Endothelial cell of umbilical vein (primary cell): ENCODE results near the gene TAMM41. TPM values are rescaled to one million over a fixed set of nuclear protein-coding genes. Genes with fewer than 3 reads are reported as not detected.

ENCODE experiments used
- BruUV-seq: library from RNA; stranded (reverse); fragments of 400-500 nt; replicated peaks from 2 replicates; lab custom pipeline; 2021; lab: Mats Ljungman, UMichigan
- CTCF ChIA-PET: fragments of 300-600, 350-600 bp; sonication (Branson Sonifier 250); formaldehyde crosslinking; loops from one replicate; lab custom pipeline; 2021; ENCODE audit warnings: antibody characterized with exemption, inconsistent platforms; lab: Charles Lee
- POLR2A ChIA-PET: fragments of 300-600, 350-600 bp; sonication (Branson Sonifier 250); formaldehyde crosslinking; loops from one replicate; lab custom pipeline; 2021; ENCODE audit warnings: antibody characterized with exemption, inconsistent platforms; lab: Charles Lee
- DNase-seq: peaks from one replicate; pipeline ENCODE4 v3.0.0-alpha.2; 2011; ENCODE audit warnings: low read depth, low spot score
- FAIRE-seq: peaks from 2 replicates; lab custom pipeline; 2011; peaks lifted over from hg19 to GRCh38; lab: Jason Lieb, UNC
- H2AFZ ChIP-seq: 2 replicates; pipeline ENCODE4 v1.6.0; 2012; ENCODE audit warnings: low read depth, low read length, control low read depth, inconsistent platforms
- H3K27ac ChIP-seq: 2 replicates; pipeline ENCODE4 v1.5.1; 2011; ENCODE audit warnings: low read depth, mild to moderate bottlenecking, control low read depth, low read length, moderate library complexity; ENCODE audit not compliant: insufficient read depth
- H3K27me3 ChIP-seq, 2 experiments: 2 replicates each; pipeline versions ENCODE4 v1.6.0 to v1.6.1; 2011; ENCODE audit warnings: low read length in 2 of 2, mixed read lengths in 1 of 2; ENCODE audit not compliant: control insufficient read depth in 2 of 2, insufficient read depth in 2 of 2
- H3K36me3 ChIP-seq, 2 experiments: 2 replicates in 1 of 2; 3 replicates in 1 of 2; pipeline ENCODE4 v1.5.1; 2011; ENCODE audit warnings: low read length in 2 of 2, mild to moderate bottlenecking in 1 of 2, moderate library complexity in 1 of 2; ENCODE audit not compliant: control insufficient read depth in 2 of 2, insufficient read depth in 2 of 2; ENCODE audit errors: extremely low read depth in 1 of 2
- H3K4me1 ChIP-seq: 3 replicates; pipeline ENCODE4 v1.5.1; 2011; ENCODE audit warnings: mild to moderate bottlenecking, low read length; ENCODE audit not compliant: control insufficient read depth, insufficient read depth; ENCODE audit errors: extremely low read depth
- H3K4me2 ChIP-seq: 2 replicates; pipeline ENCODE4 v1.6.1; 2011; ENCODE audit warnings: low read length, control low read depth, mixed read lengths; ENCODE audit not compliant: insufficient read depth
- H3K4me3 ChIP-seq, 3 experiments: fragments of 200-600 bp in 1 of 3; sonication (generic), shearing (Covaris generic) in 1 of 3; replicated peaks in 1 of 3; 2 replicates each; pipeline ENCODE4 v1.5.1; 2011 to 2016; ENCODE audit warnings: control low read depth in 3 of 3, low read length in 3 of 3, mild to moderate bottlenecking in 2 of 3, inconsistent platforms in 1 of 3, low read depth in 1 of 3, moderate library complexity in 1 of 3; ENCODE audit not compliant: insufficient read depth in 1 of 3
- H3K79me2 ChIP-seq: 2 replicates; pipeline ENCODE4 v1.6.0; 2012; ENCODE audit warnings: low read length, inconsistent platforms; ENCODE audit not compliant: control insufficient read depth, insufficient read depth
- H3K9ac ChIP-seq: replicated peaks from 2 replicates; pipeline ENCODE3; 2011; ENCODE audit warnings: low read length, control low read depth; ENCODE audit not compliant: insufficient read depth; ENCODE audit errors: extremely low read depth
- H3K9me1 ChIP-seq: replicated peaks from 3 replicates; pipeline ENCODE4 v1.6.0; 2011; ENCODE audit warnings: mild to moderate bottlenecking, low read length; ENCODE audit not compliant: control insufficient read depth, insufficient read depth; ENCODE audit errors: extremely low read depth
- H3K9me3 ChIP-seq: replicated peaks from 2 replicates; pipeline ENCODE4 v1.5.1; 2012; ENCODE audit warnings: low read length, inconsistent platforms; ENCODE audit not compliant: control insufficient read depth, insufficient read depth
- H4K20me1 ChIP-seq: replicated peaks from 2 replicates; pipeline ENCODE3; 2011; ENCODE audit warnings: mild to moderate bottlenecking, low read length; ENCODE audit not compliant: control insufficient read depth, insufficient read depth; ENCODE audit errors: extremely low read depth
- CTCF ChIP-seq, 2 donors: IDR thresholded peaks; 1 replicate in 1 of 2; 2 replicates in 1 of 2; pipeline ENCODE4 v1.5.1; 2011; ENCODE audit warnings: low read length in 2 of 2, mild to moderate bottlenecking in 2 of 2, moderate library complexity in 2 of 2, control low read depth in 1 of 2, inconsistent platforms in 1 of 2, low read depth in 1 of 2; ENCODE audit not compliant: insufficient read depth in 1 of 2; ENCODE audit errors: extremely low read depth in 1 of 2
- EZH2 ChIP-seq: IDR thresholded peaks from 2 replicates; pipeline ENCODE4 v1.6.1; 2012; ENCODE audit warnings: borderline replicate concordance, low read depth, mild to moderate bottlenecking, moderate library complexity, low read length, inconsistent platforms; ENCODE audit not compliant: severe bottlenecking
- FOS ChIP-seq: IDR thresholded peaks from 2 replicates; pipeline ENCODE4 v1.6.1; 2011; ENCODE audit warnings: mild to moderate bottlenecking, low read length, moderate library complexity, borderline replicate concordance; ENCODE audit not compliant: insufficient read depth
- GATA2 ChIP-seq: IDR thresholded peaks from 2 replicates; pipeline ENCODE4 v1.7.0; 2011; ENCODE audit warnings: low read depth, mild to moderate bottlenecking, moderate library complexity, mixed read lengths, low read length; ENCODE audit not compliant: insufficient read length, insufficient read depth
- JUN ChIP-seq: IDR thresholded peaks from 2 replicates; pipeline ENCODE4 v1.6.1; 2011; ENCODE audit warnings: borderline replicate concordance, low read depth; ENCODE audit not compliant: insufficient read length, insufficient read depth
- MYC ChIP-seq: IDR thresholded peaks from one replicate; pipeline ENCODE4 v1.6.1; 2011; ENCODE audit warnings: mild to moderate bottlenecking, low read depth, low read length
- POLR2A ChIP-seq: IDR thresholded peaks from 2 replicates; pipeline ENCODE4 v1.6.1; 2012; ENCODE audit warnings: low read depth, mild to moderate bottlenecking, control low read depth, low read length
- POLR2AphosphoS5 ChIP-seq: IDR thresholded peaks from 2 replicates; pipeline ENCODE4 v1.6.1; 2012; ENCODE audit warnings: low read depth, mild to moderate bottlenecking, control low read depth, low read length, moderate library complexity; ENCODE audit not compliant: insufficient read depth
- dilution Hi-C: fragments of 300-500 bp; cut with MboI; formaldehyde crosslinking; loops from one replicate; pipeline ENCODE4 v1.15.0; 2019; ENCODE audit warnings: low sequenced_read_pairs; ENCODE audit not compliant: extremely low pct_ligation_motif_present
- intact Hi-C: fragments of 100-400 bp; cut with micrococcal nuclease; formaldehyde crosslinking; loops from one replicate; pipeline ENCODE4 v1.10.0; 2022
- polyA plus RNA-seq, 4 experiments: library from polyadenylated mRNA; depleted of rRNA in 3 of 4; stranded (reverse) in 3 of 4; unstranded in 1 of 4; fragments of >200 nt; gene quantifications; 2 replicates each; pipeline versions ENCODE4 v1.2.1 to v1.2.3, GENCODE V29; 2011 to 2012; ENCODE audit warnings: missing spikeins in 1 of 4
- total RNA-seq: library from RNA; stranded (reverse); gene quantifications from 2 replicates; pipeline ENCODE4 v1.2.3, GENCODE V29; 2021
- TF ChIP-seq, protein P1 (sequence below): IDR thresholded peaks from 2 replicates; pipeline ENCODE4 v1.6.1; 2011; ENCODE audit not compliant: insufficient read depth, insufficient read length

Gene TAMM41
- total and polyA plus RNA-seq, 2 donors (not counting 3 experiments of a cell fraction or from before 2014, with no cell fraction given): 12.6 to 29.7 TPM

DNA sequence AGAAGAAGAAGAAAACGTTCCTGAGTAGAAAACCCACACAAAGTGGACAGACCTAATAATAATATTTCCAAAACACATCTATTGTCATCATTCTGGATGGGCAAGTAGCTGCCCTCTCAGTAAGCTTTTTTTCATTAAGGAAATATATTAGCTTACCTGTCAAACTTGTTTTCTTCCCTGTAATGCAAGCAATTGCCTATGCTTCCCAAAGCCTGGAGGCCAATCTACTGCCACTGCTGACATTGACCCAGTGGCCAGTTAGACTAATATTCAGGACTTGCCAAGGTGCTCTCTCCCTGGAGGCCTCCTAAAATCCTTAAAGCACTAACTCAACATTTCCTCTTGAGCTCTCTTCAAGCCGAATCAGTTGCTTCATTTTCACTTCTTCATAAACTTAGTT is 86.7 kb downstream of the TAMM41 start:
- ChIA-PET POLR2A (no interaction called here), CTCF (interaction anchor here (1.1 kb wide), 1 partner anchor 9 kb away, joined by 3 read pairs; no protein-coding TSS in a partner anchor)
- intact Hi-C loops: no loop called here
- no TSS peak for BruUV-seq
- FAIRE-seq (no peak), DNase-seq (no peak)
- Histone ChIP-seq H2AFZ (no peak overlapping the region), H3K4me2 (no peak overlapping the region), H3K27me3 (peaks cover 3% of the 10 kb centered on the region in 2 experiments), H3K9me3 (no peaks in the 10 kb centered on the region), H4K20me1 (no peaks in the 10 kb centered on the region), H3K79me2 (no peaks in the 10 kb centered on the region), H3K27ac (no peak overlapping the region), H3K9ac (no peak overlapping the region), H3K4me3 (no peak overlapping the region), H3K36me3 (no peaks in the 10 kb centered on the region), H3K9me1 (no peaks in the 10 kb centered on the region), H3K4me1 (peaks cover 3% of the 10 kb centered on the region)
- dilution Hi-C loops: no loop called here
- TF ChIP-seq EZH2 (no peak), FOS (no peak), POLR2A (no peak), GATA2 (no peak), JUN (no peak), CTCF (IDR thresholded peaks at IDR 0.05; ENCODE audit: extremely low read depth in 1 of 2, insufficient read depth in 1 of 2, low read depth in 1 of 2, low read length in 2 of 2) (no peak), MYC (no peak), POLR2AphosphoS5 (no peak)
- TF ChIP-seq, protein P1, sequence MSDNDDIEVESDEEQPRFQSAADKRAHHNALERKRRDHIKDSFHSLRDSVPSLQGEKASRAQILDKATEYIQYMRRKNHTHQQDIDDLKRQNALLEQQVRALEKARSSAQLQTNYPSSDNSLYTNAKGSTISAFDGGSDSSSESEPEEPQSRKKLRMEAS: no peak
